Cardiac fibroblast (primary cell): ENCODE results near the gene CTSD.

Experiments
- DNase-seq, 2 donors: peaks; one replicate each; pipeline versions ENCODE4 v3.0.0 to v3.0.0-alpha.2; 2010; ENCODE audit warnings: low read depth in 2 of 2
- H3K4me3 ChIP-seq, 2 donors: replicated peaks in 1 of 2; 1 replicate in 1 of 2; 2 replicates in 1 of 2; pipeline ENCODE4 v1.5.1; 2011; ENCODE audit warnings: low read depth in 2 of 2, low read length in 2 of 2, mild to moderate bottlenecking in 2 of 2, moderate library complexity in 1 of 2
- CTCF ChIP-seq: IDR thresholded peaks from one replicate; pipeline ENCODE4 v1.5.1; 2011; ENCODE audit warnings: low read depth, mild to moderate bottlenecking, low read length, inconsistent platforms

Gene CTSD

DNA sequence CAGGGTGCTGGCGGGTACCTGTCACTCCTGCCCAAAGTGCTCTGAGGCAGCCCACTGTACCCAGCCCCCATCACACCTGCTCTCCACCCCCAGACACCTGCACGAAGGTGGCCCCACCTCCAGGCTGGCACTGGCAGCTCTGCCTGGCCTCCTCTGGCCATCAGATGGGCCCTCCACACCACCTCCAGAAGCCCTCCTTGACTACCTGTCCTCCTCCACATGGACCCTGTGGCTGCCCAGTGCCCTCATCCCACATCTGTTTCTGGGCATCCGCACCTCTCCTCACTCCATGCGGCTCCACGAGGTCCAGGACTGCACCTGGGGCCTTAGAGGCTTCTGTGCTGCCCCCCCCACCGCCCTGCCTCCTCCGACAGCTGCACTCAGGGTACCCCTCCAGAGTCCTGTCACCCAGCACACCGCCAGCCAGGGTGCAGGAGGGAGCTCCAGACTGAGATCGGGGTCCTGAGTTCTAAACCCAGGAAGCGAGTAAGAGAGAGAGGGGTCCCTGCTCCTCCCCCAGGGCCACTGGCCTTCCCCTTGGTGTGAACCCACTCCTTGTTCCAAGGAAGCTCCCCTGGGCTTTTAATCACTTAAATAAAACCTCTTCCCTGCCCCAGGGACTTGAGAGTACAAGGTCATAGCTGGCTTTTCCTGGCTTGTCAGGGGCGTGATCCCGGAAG is 1.7 kb downstream of the CTSD start:
- TF ChIP-seq CTCF = no peak
- H3K4me3 ChIP-seq = peak overlapping the region; percentile 76 to 86
- peak in 1 of 2 donors; percentile 56 for DNase-seq

GRCh38 chr11:1761110-1761856 is 2.4 kb downstream of the CTSD start:
- peak overlapping the region in 1 of 2 donors; percentile 76 for H3K4me3 ChIP-seq
- TF ChIP-seq CTCF = no peak
- no peak for DNase-seq

DNA sequence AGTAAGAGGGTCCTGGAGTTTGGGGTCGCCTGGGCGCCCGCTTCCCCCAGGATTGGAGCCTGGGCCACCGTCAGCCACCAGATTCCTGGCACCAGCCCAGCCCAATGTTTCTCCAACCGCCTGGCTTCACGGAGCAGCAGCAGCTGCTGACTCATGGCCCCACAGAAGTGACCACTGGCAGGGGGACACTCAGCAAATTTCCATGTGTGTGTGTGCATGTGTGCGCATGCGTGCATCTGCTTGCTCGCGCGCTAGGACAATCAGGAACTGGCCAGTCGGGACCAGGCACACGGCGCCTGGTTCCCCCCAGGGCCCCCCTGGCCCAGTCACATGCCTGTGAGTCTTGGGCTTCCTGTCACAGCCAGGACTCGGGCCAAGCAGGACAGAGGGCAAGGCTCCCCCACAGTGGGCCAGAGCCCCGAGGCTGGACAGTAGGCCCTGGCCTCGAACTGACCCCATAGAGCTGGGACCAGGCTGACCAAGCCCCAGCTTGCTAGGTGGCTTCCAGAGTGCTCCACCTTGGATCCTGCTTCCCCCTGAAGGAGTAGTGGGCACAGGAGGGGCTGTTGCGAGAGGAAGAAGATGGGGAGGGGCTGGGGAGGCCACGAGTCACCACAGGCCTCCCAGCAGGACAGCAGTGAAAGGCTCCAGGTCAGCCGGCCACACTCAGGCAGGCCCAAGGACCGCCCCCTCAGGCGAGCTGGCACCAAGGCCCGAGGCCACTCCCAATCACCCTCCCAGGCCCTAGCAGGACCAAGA is 3.2 kb downstream of the CTSD start:
- TF ChIP-seq CTCF = no peak
- H3K4me3 ChIP-seq = peak overlapping the region in 1 of 2 donors; percentile 15
- peak; percentile 75 to 81 for DNase-seq

DNA sequence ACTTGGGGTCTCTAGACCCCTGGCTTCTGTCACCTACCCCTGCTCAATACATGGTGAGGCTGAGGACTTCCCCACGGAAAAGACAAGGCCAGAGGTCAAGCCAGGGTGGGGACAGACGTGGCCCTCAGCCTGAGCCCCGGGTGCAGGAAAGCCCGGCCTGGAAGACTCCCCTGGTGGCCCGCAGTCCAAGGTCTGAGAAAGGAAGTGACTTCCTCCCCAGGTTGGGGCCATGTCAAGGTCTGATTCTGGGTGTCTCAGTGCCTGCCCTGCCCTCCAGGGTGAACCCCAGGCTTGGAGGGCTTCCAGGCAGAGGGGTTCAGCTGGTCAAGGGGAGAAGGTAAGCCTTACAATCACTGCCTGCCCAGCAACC is 3.9 kb downstream of the CTSD start:
- no peak for TF ChIP-seq CTCF
- no peak overlapping the region for H3K4me3 ChIP-seq
- DNase-seq = no peak

GRCh38 chr11:1759151-1759850 is 4.4 kb downstream of the CTSD start:
- no peak overlapping the region for H3K4me3 ChIP-seq
- DNase-seq = no peak
- no peak for TF ChIP-seq CTCF

- no peak overlapping the region for H3K4me3 ChIP-seq
- no peak for TF ChIP-seq CTCF
- no peak for DNase-seq
Measured at GRCh38 chr11:1758611-1759150, 5.0 kb downstream of the CTSD start.
